ENCODE results near the gene NAP1L5. TPM values are rescaled to one million over a fixed set of nuclear protein-coding genes. Genes with fewer than 3 reads are reported as not detected.
A peak's percentile ranks its signal among the peaks of the same experiment; 100 is the strongest.

The NAP1L5 gene
- polyA plus RNA-seq, 3 donors = 0.18 to 0.87 (median 0.41) TPM

DNA sequence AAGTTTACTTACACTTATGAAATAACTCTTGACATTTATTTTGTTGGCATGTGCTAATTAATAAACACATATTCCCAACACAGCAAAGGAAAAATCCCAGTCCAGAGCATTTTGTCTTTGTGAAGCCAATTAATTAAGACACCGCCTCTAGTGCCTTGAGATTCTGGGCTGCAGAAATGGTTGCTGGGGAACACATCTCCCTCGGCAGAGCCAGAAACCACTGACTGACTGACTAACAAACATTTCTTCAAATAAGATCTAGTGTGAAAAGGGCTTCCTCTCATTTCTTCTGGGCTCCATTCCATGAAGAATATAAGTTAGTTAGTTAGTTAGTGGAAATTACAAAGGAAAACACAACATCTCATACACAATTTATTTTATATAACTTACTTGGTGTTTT lies 28.4 kb upstream of the NAP1L5 start:
- Mint-ChIP-seq H3K4me3 (no peak overlapping the region), H3K4me1 (no peaks in the 10 kb centered on the region), H3K27me3 (ENCODE audit: low read depth in 3 of 3) (no peaks in the 10 kb centered on the region), H3K9me3 (no peaks in the 10 kb centered on the region), H3K36me3 (peaks cover 90 to 95% of the 10 kb centered on the region in 2 donors), H3K27ac (no peak overlapping the region)
- Histone ChIP-seq H3K27me3 (ENCODE audit: control insufficient read depth in 2 of 2, insufficient read depth in 2 of 2, low read length in 2 of 2) (no peaks in the 10 kb centered on the region), H3K4me1 (ENCODE audit: control insufficient read depth in 1 of 2, insufficient read depth in 2 of 2, low read length in 2 of 2) (no peaks in the 10 kb centered on the region), H3K36me3 (replicated peaks in 1 of 2; ENCODE audit: control insufficient read depth in 1 of 2, insufficient read depth in 2 of 2, low read length in 2 of 2) (peaks cover 81 to 100% of the 10 kb centered on the region in 2 donors), H3K9ac (ENCODE audit: insufficient read depth, low read length, poor library complexity, severe bottlenecking) (no peak overlapping the region), H4K20me1 (ENCODE audit: insufficient read depth, low read length) (peaks cover 23% of the 10 kb centered on the region), H3K27ac (ENCODE audit: low read depth in 1 of 2, low read length in 2 of 2) (no peak overlapping the region), H3K9me3 (replicated peaks in 1 of 2; ENCODE audit: control insufficient read depth in 1 of 2, insufficient read depth in 1 of 2, low read length in 2 of 2) (no peaks in the 10 kb centered on the region), H3K4me2 (replicated peaks; ENCODE audit: extremely low read depth, low read length, poor library complexity, severe bottlenecking) (no peak overlapping the region), H2AFZ (ENCODE audit: insufficient read depth, low read depth, low read length, poor library complexity, severe bottlenecking) (no peak overlapping the region), H3K4me3 (replicated peaks in 1 of 3; ENCODE audit: low read depth in 2 of 3, low read length in 3 of 3) (no peak overlapping the region), H3K79me2 (ENCODE audit: insufficient read depth, low read length) (no peaks in the 10 kb centered on the region)
- TF ChIP-seq, protein P1, sequence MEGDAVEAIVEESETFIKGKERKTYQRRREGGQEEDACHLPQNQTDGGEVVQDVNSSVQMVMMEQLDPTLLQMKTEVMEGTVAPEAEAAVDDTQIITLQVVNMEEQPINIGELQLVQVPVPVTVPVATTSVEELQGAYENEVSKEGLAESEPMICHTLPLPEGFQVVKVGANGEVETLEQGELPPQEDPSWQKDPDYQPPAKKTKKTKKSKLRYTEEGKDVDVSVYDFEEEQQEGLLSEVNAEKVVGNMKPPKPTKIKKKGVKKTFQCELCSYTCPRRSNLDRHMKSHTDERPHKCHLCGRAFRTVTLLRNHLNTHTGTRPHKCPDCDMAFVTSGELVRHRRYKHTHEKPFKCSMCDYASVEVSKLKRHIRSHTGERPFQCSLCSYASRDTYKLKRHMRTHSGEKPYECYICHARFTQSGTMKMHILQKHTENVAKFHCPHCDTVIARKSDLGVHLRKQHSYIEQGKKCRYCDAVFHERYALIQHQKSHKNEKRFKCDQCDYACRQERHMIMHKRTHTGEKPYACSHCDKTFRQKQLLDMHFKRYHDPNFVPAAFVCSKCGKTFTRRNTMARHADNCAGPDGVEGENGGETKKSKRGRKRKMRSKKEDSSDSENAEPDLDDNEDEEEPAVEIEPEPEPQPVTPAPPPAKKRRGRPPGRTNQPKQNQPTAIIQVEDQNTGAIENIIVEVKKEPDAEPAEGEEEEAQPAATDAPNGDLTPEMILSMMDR (IDR thresholded peaks at IDR 0.05) = no peak
- no peak for DNase-seq
- WGBS (ENCODE audit: insufficient coverage) = no CpG with 5 or more reads among the region's 2 CpGs
- intact Hi-C loops (cut with micrococcal nuclease) = no loop called here

- peaks cover 80 to 100% of the 10 kb centered on the region in 2 donors for H3K36me3 ChIP-seq (replicated peaks in 1 of 2; ENCODE audit: control insufficient read depth in 1 of 2, insufficient read depth in 2 of 2, low read length in 2 of 2)
Observed at GRCh38 chr4:88725143-88725542, 27.5 kb upstream of the NAP1L5 start.

More at GRCh38 chr4:88725143-88725542, 27.5 kb upstream of the NAP1L5 start:
- no peaks in the 10 kb centered on the region for H3K27me3 ChIP-seq (ENCODE audit: control insufficient read depth in 2 of 2, insufficient read depth in 2 of 2, low read length in 2 of 2)
- no peaks in the 10 kb centered on the region for H3K79me2 ChIP-seq (ENCODE audit: insufficient read depth, low read length)
- no peaks in the 10 kb centered on the region for H3K9me3 Mint-ChIP-seq
- H3K4me3 Mint-ChIP-seq = no peak overlapping the region
- no peaks in the 10 kb centered on the region for H3K4me1 ChIP-seq (ENCODE audit: control insufficient read depth in 1 of 2, insufficient read depth in 2 of 2, low read length in 2 of 2)
- DNase-seq = no peak
- H3K27me3 Mint-ChIP-seq (ENCODE audit: low read depth in 3 of 3) = no peaks in the 10 kb centered on the region
- H3K4me3 ChIP-seq (replicated peaks in 1 of 3; ENCODE audit: low read depth in 2 of 3, low read length in 3 of 3) = no peak overlapping the region
- intact Hi-C loops (cut with micrococcal nuclease) = no loop called here
- H2AFZ ChIP-seq (ENCODE audit: insufficient read depth, low read depth, low read length, poor library complexity, severe bottlenecking) = no peak overlapping the region
- H3K9me3 ChIP-seq (replicated peaks in 1 of 2; ENCODE audit: control insufficient read depth in 1 of 2, insufficient read depth in 1 of 2, low read length in 2 of 2) = no peaks in the 10 kb centered on the region
- H3K9ac ChIP-seq (ENCODE audit: insufficient read depth, low read length, poor library complexity, severe bottlenecking) = no peak overlapping the region
- TF ChIP-seq, protein P1 (IDR thresholded peaks at IDR 0.05) = no peak
- WGBS (ENCODE audit: insufficient coverage) = 96% methylated on average over 4 of the region's 4 CpGs
- peaks cover 90 to 94% of the 10 kb centered on the region in 2 donors for H3K36me3 Mint-ChIP-seq
- H3K4me1 Mint-ChIP-seq = no peaks in the 10 kb centered on the region
- H4K20me1 ChIP-seq (ENCODE audit: insufficient read depth, low read length) = peaks cover 23% of the 10 kb centered on the region
- H3K27ac ChIP-seq (ENCODE audit: low read depth in 1 of 2, low read length in 2 of 2) = no peak overlapping the region
- H3K4me2 ChIP-seq (replicated peaks; ENCODE audit: extremely low read depth, low read length, poor library complexity, severe bottlenecking) = no peak overlapping the region
- H3K27ac Mint-ChIP-seq = peak overlapping the region in 1 of 7 donors; percentile 69
